ENCODE results near the gene TMEM132D.

The TMEM132D gene

DNA sequence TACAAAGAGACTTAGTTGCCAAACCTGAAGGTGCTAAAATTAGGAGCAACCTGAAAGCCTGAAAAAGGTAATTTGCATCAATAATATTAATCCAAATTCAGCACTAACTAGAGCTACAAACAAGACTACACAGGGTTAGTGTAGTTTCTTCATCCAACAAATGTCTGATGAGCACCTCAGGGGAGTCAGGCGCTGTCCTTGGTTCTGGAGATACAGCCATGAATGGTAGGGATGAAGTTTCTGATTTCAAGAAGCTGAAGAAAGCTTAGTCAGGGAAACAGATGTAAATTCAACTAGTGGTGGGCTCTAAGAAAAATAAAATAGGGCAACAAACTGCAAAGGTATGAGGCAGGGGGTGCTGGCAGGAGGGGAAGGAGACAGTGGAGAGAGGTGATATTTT lies 784.3 kb downstream of the TMEM132D start:
- in situ Hi-C loops (cut with HindIII; ENCODE audit: low pct_unique_long_range_greater_than_20kb, low sequenced_read_pairs): no loop called here
- no peak for TF ChIP-seq JUND (IDR thresholded peaks at IDR 0.05; ENCODE audit: low read depth)
- peak in 1 of 2 experiments; percentile 7 for DNase-seq (ENCODE audit: low read depth in 1 of 2, low spot score in 1 of 2)

DNA sequence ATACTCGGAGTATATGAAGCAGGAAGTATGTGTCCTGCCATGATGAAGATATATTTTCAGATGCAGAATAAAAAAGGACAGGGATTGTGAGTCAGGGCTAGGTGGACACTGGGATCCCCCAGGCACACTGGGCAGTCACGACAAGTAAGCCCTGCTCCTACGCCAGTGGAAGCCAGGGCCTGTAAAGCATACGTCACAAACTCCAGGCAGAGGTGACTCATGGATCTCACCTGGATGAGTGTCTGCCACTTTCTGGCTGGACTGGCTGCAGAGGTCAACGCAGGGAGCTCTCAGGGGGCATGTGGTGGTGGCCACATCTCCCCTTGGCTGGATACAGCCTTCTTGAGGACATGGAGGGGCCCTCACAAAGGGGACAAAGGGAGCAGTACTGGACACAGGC lies 788.3 kb downstream of the TMEM132D start:
- in situ Hi-C loops (cut with HindIII; ENCODE audit: low pct_unique_long_range_greater_than_20kb, low sequenced_read_pairs): no loop called here
- no peak for TF ChIP-seq JUND (IDR thresholded peaks at IDR 0.05; ENCODE audit: low read depth)
- no peak for DNase-seq (ENCODE audit: low read depth in 1 of 2, low spot score in 1 of 2)

DNA sequence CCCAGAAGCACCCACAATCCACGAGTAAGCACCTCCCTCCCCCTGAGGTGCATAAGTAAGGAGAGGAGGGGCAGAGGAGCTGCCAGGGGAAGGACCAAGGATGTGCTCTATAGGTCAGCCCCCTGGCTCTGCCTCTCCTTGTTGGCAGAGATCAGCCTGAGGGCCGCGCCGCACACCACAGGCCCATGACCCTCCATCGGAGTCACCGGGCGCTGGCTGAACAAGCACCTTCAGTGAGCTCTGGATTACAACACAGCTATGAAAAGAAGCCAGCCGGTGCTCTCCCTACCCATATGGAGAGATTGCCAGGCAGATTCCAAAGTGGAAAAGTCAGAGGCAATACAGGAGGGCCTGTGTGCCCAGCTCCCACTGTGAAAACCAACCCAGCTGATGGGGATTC lies 793.2 kb downstream of the TMEM132D start:
- in situ Hi-C loops (cut with HindIII; ENCODE audit: low pct_unique_long_range_greater_than_20kb, low sequenced_read_pairs): no loop called here
- no peak for DNase-seq (ENCODE audit: low read depth in 1 of 2, low spot score in 1 of 2)
- TF ChIP-seq JUND (IDR thresholded peaks at IDR 0.05; ENCODE audit: low read depth): no peak

DNA sequence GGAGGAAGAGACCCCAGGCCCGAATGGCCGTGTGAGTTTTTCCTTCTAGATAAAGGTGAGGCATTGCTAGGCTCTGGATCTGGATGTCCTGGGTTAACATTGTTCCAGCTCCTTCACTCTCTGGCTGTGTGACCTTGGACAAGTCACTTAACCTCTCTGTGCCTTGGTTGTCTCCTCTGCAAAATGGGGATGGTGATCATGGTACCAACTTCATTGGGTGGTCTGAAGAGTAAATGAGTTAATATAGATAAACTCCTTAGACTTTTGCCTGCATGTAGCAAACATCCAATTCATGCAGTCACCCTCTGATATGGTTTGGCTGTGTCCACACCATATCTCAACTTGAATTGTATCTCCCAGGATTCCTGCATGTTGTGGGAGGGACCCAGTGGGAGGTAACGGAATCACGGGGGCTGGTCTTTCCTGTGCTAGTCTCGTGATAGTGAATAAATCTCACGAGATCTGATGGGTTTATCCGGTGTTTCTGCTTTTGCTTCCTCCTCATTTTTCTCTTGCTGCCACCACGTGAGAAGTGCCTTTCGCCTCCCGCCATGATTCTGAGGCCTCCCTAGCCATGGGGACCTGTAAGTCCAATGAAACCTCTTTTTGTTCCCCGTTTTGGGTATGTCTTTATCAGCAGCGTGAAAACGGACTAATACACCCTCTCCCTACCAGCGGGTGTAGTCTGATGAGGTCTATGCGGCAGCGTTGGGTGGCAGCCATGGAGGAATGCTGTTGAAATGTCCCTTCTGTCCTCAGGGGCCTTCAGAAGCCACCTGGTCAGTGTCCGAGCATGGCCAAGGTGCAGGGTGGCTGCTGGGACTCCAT lies 794.4 kb downstream of the TMEM132D start:
- no peak for TF ChIP-seq JUND (IDR thresholded peaks at IDR 0.05; ENCODE audit: low read depth)
- in situ Hi-C loops (cut with HindIII; ENCODE audit: low pct_unique_long_range_greater_than_20kb, low sequenced_read_pairs): no loop called here
- DNase-seq (ENCODE audit: low read depth in 1 of 2, low spot score in 1 of 2): no peak

DNA sequence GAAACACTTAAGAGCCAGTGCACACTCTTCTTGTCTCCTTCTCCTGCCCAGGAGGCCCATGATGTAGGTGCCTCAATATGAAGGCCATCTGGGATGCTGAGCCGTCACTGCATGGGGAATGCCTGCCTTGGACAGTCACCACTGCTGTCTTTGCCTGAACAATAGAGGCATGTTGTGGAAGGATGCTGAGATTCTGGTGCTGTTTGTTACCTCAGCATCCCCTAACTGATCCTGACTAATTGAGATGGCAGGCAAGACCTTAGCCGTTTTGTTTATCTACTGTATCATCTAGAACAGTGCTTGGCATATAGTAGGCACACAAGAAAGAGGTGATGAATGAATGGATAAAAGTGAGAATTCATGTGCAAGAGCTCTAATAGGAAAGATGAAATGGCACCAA lies 797.1 kb downstream of the TMEM132D start:
- in situ Hi-C loops (cut with HindIII; ENCODE audit: low pct_unique_long_range_greater_than_20kb, low sequenced_read_pairs): no loop called here
- no peak for TF ChIP-seq JUND (IDR thresholded peaks at IDR 0.05; ENCODE audit: low read depth)
- DNase-seq (ENCODE audit: low read depth in 1 of 2, low spot score in 1 of 2): no peak

DNA sequence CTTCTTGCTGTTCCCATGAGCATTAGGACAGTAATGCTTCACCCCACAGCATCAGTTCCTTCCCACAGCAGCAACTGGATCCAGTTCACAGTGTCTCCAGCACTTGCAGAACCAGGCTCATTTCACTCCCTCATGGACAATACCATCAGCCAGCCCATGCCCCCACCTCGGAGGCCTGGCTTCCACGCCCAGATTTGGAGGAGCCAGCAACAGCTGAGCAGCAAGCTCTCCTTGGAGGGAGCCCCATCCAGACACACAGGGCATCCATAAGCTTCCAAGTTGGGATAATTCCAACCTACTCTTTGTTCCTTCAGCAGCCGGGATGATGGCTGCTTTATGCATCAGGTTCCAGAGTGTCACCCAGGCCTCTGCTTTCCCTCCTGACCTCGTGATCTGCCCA lies 800.6 kb downstream of the TMEM132D start:
- in situ Hi-C loops (cut with HindIII; ENCODE audit: low pct_unique_long_range_greater_than_20kb, low sequenced_read_pairs): no loop called here
- no peak for DNase-seq (ENCODE audit: low read depth in 1 of 2, low spot score in 1 of 2)
- TF ChIP-seq JUND (IDR thresholded peaks at IDR 0.05; ENCODE audit: low read depth): no peak

DNA sequence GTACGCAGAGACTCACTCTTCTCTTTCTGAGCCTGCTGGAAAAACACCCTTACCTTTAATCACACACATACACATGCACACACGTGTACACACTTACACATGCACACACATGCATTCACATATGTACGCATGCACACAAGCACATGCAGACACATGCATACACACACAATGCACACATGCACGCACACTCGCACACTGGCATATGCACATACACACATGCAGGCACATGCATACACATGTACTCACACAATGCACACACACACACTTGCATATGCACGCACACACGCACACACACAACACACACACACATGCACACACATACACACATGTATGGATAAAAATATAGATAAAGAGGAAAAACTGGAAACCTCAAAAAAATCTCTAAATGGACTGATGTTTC lies 801.6 kb downstream of the TMEM132D start:
- TF ChIP-seq JUND (IDR thresholded peaks at IDR 0.05; ENCODE audit: low read depth): no peak
- DNase-seq (ENCODE audit: low read depth in 1 of 2, low spot score in 1 of 2): no peak
- in situ Hi-C loops (cut with HindIII; ENCODE audit: low pct_unique_long_range_greater_than_20kb, low sequenced_read_pairs): no loop called here

DNA sequence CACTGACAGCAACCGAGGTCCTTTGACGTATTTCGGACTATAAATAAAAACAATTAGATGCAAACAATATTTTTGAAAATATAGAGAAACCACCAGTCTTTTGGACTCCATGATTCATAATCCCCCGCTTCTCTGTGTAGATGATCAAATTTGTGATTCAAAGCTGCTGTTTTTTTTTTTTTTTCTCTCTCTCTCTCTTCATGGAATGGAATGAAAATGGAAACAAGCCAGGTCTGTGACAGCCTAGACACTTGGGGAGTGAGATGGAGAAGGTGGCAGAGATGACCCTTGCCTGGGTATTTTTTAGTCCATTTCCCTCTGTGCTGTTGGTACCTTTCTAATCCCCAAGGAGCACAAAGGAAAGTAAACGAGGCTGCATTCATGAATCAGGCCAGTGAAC lies 802.0 kb downstream of the TMEM132D start:
- in situ Hi-C loops (cut with HindIII; ENCODE audit: low pct_unique_long_range_greater_than_20kb, low sequenced_read_pairs): no loop called here
- no peak for TF ChIP-seq JUND (IDR thresholded peaks at IDR 0.05; ENCODE audit: low read depth)
- no peak for DNase-seq (ENCODE audit: low read depth in 1 of 2, low spot score in 1 of 2)

DNA sequence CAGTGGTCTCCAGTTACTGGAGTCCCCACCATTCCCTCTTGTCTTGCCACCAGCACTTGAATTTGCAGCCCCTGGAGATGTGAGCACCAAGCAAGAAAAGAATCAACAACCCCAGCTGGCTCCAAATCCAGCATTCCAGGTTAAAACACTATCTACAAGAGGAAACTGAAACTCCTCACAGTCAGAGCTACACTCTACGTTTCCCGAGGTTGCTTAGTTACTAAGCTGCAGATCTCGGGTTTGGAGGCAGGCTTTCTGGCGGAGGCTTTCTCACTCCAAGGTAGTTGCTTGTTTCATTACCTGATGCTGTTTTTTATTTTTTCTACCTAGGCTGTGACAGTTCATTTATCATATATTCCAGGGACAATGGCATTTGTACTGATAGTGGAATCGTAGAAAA lies 802.4 kb downstream of the TMEM132D start:
- in situ Hi-C loops (cut with HindIII; ENCODE audit: low pct_unique_long_range_greater_than_20kb, low sequenced_read_pairs): no loop called here
- no peak for TF ChIP-seq JUND (IDR thresholded peaks at IDR 0.05; ENCODE audit: low read depth)
- DNase-seq (ENCODE audit: low read depth in 1 of 2, low spot score in 1 of 2): no peak

DNA sequence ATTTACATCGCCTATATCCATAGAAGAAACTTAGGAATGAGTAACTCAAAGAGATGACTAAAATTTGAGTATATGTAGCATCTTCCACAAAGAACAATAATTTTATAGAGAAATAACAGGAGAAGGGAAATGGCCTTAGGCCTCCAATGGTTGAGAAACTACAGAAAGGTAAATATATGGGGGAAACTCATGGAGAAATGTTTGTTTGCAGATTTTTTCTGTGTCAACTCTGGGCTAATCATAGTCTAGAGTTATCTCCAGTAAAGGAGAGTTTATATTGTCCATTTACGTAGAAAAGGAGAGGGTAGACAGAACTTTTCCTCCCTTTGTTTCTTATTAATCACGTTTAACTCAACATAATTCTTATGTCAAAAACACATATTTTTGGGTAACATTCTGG lies 806.4 kb downstream of the TMEM132D start:
- in situ Hi-C loops (cut with HindIII; ENCODE audit: low pct_unique_long_range_greater_than_20kb, low sequenced_read_pairs): no loop called here
- no peak for DNase-seq (ENCODE audit: low read depth in 1 of 2, low spot score in 1 of 2)
- no peak for TF ChIP-seq JUND (IDR thresholded peaks at IDR 0.05; ENCODE audit: low read depth)

DNA sequence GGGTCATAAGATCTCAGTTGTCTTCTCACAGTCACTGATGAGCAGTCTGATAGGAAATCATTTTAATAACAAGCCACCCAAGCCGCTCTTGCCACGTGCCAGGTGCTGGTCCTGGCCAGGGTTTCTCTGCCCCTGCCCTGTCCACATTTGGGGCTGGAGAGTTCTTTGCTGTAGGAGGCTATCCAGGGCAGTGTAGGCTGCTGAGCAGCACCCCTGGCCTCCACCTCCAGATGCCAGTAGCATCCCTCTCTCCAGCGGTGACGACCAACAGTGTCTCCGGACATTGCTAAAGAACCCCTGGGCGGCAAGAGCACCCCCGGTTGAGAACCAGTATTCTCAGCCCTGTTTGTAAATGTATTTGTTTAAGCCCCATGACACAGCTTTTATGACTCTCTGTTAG lies 806.9 kb downstream of the TMEM132D start:
- in situ Hi-C loops (cut with HindIII; ENCODE audit: low pct_unique_long_range_greater_than_20kb, low sequenced_read_pairs): no loop called here
- DNase-seq (ENCODE audit: low read depth in 1 of 2, low spot score in 1 of 2): no peak

DNA sequence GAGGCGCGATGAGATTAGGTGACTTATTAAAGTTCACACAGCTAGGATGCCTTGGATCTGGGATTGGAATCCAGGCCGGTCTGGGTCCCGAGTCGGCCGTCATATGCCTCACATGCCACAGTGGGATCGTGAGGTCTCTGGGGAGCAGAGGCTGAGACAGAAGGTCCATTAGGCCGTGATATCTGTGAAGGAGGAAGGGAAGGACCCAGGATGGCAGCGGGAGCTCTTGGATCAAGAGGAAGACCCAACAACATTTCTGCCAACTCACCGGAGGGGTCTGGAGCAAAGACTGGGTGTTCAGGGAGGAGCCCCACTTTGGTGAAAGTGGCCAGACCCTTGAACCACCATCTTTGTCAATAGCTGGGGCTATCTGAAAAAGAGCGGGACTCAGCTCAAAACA lies 807.6 kb downstream of the TMEM132D start:
- no peak for TF ChIP-seq JUND (IDR thresholded peaks at IDR 0.05; ENCODE audit: low read depth)
- DNase-seq (ENCODE audit: low read depth in 1 of 2, low spot score in 1 of 2): no peak
- in situ Hi-C loops (cut with HindIII; ENCODE audit: low pct_unique_long_range_greater_than_20kb, low sequenced_read_pairs): no loop called here

More for the DNA sequence above, 806.9 kb downstream of the TMEM132D start:
- no peak for TF ChIP-seq JUND (IDR thresholded peaks at IDR 0.05; ENCODE audit: low read depth)

DNA sequence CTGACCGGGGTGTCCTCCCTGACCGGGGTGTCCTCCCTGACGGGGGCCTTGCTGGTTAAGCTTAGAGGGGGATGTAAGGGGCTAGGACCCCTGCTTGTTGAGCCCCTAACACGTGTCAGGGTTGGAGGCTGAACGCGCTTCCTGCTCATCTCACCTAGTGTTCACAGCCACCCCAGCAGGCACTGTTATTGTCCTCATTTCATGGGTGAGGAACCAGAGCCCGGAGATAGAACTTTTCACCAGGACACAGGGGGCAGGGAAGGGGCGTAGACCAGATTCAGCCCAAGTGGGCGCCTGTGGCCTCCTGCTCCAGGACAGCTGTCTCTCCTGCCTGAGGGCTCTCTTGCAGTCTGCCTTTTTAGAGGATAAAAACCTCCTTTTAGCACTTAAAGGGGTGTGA lies 814.2 kb downstream of the TMEM132D start:
- DNase-seq (ENCODE audit: low read depth in 1 of 2, low spot score in 1 of 2): no peak
- in situ Hi-C loops (cut with HindIII; ENCODE audit: low pct_unique_long_range_greater_than_20kb, low sequenced_read_pairs): no loop called here
- TF ChIP-seq JUND (IDR thresholded peaks at IDR 0.05; ENCODE audit: low read depth): no peak

All from T47D (cell line).